HS-27A (cell line): ENCODE results near the gene ABCB1.

Experiments used
- DNase-seq: peaks from one replicate; pipeline ENCODE4 v3.0.0-alpha.2; 2012; ENCODE audit warnings: low read depth, missing footprints

Gene ABCB1

DNA sequence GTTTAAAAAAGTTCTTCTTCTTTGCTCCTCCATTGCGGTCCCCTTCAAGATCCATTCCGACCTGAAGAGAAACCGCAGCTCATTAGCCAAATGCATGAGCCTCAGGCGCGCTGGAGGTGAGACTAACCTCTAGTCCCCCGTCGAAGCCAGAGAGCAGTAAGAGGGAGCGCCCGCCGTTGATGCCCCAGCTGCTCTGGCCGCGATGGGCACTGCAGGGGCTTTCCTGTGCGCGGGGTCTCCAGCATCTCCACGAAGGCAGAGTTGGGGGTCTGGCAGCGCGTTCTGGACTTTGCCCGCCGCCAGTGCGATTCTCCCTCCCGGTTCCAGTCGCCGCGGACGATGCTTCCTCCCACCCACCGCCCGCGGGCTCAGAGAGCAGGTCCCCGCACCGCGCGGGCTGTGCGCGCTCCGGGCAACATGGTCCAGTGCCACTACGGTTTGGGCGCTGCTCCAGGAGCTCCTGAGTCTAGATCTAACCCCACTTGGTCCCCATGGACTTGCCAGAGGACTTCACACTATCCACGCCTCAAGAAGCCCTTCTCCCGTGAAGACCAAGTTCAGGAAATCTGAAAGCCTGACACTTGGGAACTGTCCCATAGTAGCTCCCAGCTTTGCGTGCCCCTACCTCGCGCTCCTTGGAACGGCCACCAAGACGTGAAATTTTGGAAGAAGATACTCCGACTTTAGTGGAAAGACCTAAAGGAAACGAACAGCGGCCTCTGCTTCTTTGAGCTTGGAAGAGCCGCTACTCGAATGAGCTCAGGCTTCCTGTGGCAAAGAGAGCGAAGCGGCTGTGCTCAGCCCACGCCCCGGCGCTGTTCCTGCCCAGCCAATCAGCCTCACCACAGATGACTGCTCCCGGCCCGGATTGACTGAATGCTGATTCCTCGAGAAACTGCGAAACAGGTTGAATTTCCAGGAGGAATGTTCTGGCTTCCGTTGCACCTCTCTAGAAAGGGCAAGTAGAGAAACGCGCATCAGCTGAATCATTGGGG lies at the start of gene ABCB1:
TSS of gene ABCB1 (minus strand) at position 755 of the 995 bp plus-strand sequence. CDS start at position 55, 700 bp downstream.
- DNase-seq: no peak

DNA sequence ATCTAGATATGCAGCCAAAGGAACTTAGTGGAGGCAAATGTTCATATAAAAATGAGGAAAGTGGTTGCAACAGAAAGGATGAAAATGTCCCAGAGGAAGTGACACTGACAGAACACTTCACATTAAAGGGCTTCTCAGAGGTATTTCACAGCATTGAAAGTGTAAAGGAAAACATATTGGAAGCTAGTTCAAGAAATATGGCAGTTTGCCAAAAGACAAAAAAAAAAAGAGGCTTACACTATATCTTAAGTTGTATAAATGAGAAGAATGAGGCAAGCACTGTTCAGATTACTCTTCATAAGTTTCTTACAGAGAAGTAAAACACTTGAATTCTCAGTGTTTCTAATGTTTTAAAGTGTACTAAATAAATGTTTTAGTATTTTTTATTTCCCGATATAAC lies 47.6 kb upstream of the ABCB1 start:
- no peak for DNase-seq

- no peak for DNase-seq
Measured at GRCh38 chr7:87645446-87645845, 44.8 kb upstream of the ABCB1 start.

- no peak for DNase-seq
Measured at GRCh38 chr7:87635921-87636320, 35.2 kb upstream of the ABCB1 start.

DNA sequence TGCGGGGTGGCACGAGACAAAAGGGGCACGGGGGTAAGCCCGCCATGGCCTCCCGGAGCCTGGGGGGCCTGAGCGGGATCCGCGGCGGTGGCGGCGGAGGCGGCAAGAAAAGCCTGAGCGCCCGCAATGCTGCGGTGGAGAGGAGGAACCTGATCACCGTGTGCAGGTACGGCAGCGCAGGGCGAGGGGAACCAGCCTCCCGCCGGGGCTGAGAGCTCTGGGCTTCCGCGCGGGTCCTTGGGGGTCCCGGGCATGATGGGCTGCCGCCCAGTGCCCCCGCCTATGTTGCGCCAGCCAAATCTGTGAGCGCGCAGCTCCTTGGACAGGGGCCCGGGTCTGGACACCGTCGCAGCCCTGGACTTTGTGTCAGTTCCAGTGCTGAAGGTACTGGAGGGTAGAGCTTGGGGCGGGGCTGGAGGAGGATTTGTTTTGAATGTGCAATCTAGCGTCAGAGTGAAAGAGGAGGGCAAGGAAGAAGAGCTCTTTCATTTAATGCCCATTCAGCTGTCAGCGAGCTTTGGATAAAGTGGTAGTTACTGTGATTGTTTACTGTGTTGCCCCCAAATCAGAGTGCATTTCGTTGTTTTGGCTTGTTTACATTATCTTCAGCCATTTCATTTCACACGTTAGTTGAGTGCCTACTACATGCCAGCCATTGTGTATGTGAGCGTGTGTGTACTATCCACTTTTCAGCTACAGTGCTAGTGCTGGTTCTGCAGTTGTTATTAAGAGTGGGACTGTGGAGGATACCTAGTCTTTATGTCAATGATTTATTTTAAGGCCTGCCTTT lies 28.3 kb upstream of the ABCB1 start:
- DNase-seq: no peak

DNA sequence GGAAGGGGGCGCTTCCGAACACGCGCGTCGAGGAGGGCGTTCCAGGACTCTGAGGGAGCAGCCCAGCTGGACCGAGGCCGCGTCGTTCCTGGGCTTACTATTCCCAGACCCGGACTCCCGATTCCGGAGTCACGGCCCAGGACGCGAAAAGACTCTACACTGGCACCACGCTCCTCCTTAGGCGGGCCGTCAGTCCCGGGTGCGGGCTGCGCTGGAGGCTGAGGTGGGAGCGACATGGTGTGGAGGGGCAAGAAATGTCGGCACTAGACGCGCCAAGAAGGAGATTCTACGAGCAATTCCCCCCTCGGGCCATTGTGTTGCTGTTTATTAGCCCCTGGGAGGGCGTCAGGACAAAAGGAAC lies 26.9 kb upstream of the ABCB1 start:
- no peak for DNase-seq

DNA sequence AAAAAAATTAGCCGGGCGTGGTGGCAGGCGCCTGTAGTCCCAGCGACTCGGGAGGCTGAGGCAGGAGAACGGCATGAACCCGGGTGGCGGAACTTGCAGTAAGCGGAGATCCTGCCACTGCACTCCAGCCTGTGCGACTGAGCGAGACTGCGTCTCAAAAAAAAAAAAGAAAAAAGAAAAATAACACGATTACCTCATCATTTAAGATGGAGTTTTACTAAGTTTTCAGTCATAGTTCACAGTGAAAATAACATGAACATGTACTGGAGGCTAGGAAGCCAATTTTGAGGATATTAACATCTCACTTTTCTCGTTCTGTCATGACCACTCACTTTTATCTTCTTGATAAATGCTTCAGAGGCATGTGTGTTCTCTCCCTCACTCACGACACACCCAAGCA lies 24.4 kb upstream of the ABCB1 start:
- no peak for DNase-seq

DNA sequence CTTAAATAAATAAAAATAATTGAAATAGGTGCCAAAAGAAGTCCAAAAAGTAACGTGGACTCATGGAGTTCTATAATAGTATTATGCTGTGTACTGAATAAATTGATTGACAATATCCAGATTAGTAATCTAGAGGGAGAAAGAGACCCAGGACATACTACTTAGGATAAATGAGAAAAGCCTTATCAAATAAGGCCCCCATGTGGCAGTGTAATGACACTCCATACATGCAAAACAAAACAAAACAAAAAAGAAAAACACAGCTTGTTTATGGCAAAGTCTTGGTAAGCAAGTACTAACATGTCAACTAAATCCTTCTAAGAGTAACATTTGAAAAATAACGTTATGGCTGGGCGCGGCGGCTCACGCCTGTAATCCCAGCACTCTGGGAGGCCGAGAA lies 23.9 kb upstream of the ABCB1 start:
- no peak for DNase-seq

DNA sequence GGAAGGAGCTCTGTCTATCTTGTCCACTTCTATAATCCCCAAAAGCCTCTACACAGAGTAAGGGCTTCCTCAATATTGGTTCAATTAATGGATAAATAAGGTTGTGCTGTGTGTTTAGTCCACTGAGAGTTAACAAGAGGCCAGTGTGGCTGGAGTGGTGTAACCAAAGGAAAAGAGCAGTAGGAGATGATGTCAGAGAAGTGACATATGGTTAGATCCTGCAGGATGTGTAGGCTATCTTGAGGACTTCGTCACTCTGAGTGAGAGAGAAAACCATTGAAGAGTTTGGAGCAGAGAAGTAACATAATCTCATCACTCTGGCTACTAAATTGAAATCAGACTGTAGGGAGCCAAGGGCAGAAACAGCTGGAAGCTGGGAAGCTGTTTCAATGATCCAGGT lies 14.5 kb upstream of the ABCB1 start:
- DNase-seq: no peak

DNA sequence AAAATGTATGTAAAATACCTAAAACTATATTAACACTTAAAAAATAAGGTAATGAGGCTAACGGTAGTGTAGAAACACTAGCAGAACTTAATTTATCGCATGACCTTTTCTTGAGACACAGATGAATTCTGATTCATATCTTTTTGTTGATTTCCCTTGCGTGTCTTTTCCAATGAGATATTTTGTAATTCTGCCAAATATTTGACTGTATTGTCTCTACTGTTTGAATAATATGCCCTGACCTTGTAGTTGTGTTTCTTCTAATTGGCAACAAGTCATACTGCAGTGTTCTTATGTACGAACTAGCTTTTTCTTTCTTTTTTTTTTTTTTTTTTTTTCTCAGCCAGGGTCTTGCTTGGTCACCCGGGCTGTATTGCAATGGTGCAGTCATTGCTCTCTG lies 9.2 kb upstream of the ABCB1 start:
- no peak for DNase-seq

GRCh38 chr7:87608431-87608830 lies 7.7 kb upstream of the ABCB1 start:
- DNase-seq: no peak

DNA sequence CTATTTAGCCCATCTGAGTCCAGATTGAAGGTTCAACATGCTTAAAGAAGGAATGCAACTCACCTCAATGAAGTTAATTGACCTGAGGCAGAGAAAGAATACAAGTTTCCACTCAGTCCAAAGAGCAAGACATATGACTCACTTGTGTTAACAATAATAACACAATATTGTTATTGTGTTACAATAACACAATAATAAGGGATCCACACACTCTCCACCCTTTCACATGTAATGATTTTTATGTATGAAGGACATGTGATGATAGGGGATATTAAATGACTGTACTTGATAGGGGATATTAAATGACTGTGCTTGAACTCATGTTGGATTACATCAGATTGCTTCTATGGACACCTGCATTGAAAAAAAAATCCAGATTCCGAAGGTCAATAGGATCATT lies 3.6 kb upstream of the ABCB1 start:
- DNase-seq: no peak

DNA sequence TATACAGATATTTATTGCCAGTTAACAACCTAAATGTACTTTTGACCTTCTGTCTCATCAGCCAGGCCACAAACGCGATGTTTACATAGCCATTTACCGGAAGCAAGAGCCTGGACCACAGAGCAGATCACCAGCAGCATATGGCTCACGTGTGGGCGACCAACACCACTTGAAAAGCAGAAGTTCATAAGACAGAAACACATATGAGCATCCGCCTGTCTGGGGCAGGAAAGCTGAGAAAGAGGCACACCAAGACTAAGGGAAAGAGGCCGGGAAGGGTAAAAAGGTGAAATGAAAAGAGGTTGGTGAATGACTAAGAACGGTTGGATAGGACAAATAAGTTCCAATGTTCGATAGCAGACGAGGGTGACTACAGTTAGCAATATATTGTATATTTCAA lies 1.3 kb downstream of the ABCB1 start:
- DNase-seq: no peak

- DNase-seq: no peak
Measured at GRCh38 chr7:87598234-87599009, 2.3 kb downstream of the ABCB1 start.

- no peak for DNase-seq
Measured at GRCh38 chr7:87596696-87597095, 4.0 kb downstream of the ABCB1 start.

DNA sequence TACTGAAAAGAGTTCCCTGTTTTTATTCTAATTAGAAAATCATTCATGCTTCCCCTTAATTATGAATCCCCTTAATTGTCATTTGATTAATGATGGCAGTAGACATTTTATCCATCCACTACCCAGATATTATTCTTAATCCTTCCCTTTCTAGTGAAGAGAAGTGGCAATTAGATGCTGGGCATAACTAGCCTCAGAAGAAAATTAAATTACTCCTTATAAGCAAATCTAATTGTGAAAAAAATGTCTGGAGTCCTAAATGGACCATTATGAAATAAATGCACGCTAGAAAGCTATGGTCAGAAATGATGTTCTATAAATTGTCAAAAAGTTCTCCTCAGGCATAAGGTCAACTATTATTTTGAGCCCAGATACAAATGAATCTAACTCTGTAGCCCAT lies 4.5 kb downstream of the ABCB1 start:
- no peak for DNase-seq

DNA sequence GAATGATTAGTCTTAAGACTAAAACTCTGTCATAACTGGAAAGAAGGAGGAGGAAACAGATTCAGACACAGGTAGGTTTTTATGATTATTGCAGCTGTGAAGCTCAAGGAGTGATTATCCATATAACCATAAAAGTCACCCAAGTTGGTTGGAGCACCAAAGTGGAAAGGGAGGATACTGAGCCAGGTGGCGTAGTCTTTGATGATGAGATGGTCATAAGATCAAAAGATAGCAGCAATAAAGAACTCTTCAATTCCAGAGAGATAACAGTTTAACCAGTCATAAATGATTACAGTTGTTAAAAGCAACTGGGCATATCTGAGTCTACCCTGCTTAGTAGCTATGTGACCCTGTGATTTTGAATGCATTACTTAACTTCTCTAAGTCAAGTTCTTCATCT lies 8.4 kb downstream of the ABCB1 start:
- no peak for DNase-seq

GRCh38 chr7:87591211-87591610 lies 9.5 kb downstream of the ABCB1 start:
- no peak for DNase-seq

DNA sequence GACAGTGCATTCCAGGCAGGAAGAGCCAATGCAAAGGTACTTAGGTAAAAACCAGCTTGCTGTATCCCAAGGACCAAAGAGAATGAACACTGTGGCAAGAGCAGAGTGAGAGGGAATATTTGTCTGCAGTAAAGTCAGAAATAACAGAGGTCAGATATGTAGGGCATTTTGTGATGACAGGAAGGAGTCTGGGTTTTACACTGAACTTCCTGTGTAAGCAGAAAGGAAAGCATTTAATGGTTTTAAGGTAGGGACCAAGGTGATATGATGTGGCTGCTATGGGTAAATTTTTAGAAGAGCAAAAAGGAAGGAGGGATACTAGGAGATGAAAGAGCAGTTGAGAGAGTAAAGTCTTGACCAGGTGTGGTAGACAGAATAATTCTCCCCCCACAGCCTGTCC lies 10.1 kb downstream of the ABCB1 start:
- no peak for DNase-seq

DNA sequence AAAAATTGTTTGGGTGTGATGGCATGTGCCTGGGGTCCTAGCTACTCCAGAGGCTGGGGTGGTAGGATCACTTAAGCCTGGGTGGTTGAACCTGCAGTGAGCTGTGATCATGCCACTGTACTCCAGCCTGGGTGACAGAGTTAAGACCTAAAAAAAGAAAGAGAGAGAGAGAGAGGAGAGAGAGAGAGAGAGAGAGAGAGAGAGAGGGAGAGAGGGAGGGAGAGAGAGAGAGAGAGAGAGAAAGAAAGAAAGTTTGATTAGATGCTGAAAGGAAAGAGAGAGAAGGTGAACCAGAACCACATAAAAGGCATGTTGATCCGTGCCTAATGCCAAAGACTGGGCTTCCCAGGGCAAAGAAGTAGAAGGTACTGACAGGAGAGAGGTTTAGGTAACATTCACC lies 11.1 kb downstream of the ABCB1 start:
- no peak for DNase-seq

DNA sequence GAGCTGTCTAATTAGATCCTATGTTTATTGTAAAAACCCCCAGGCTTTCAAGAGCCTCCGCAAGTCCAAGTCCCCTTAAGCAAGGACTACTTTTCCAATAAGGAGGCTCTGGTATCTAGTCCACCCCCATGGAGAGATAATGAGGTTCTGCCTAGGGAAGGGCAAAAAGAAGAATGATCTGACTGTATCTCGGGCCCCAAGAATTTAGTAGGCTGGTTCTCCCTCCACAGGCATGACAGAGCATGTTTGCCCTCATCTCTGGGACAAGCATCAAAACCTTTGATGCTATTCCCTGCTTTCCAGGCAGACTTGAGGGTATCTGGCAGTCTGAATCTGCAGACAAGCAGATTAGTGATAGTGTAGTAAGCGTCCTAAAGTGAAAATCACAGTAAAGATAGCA lies 19.0 kb downstream of the ABCB1 start:
- no peak for DNase-seq

GRCh38 chr7:87580636-87581035 lies 20.0 kb downstream of the ABCB1 start:
- no peak for DNase-seq
